ENCODE measurements around the gene STK38L.

The STK38L gene

DNA sequence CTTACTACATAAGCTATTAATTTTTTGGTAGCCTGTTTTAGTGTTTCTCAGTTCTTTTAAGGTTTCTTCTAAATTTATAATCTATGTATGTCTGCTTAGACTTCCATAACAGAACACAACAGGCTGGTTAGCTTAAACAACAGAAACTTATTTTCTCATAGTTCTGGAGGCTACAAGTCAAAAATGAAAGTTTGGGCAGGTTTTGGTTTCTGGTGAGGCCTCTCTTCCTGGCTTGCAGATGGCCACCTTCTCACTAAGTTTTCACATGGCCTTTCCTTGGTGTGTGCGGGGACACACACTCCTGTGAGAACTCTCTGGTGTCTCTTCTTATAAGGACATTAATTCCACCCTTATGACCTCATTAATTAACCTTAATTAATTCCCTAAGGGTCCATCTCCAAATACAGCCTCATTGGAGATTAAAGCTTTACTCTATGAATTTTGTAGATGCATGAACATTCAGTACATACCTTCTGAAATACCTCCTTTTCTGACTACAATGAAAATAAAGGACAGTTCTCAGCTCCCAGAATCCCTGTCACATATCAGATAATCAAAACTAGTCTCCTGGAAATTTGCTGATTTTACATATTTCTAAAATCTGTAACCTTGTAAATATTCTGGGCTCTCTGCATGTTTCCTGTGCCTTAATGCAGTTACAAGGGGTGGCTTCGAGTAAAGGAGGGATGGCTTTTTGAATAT, 65.4 kb downstream of the STK38L start:
- in situ Hi-C loops (cut with HindIII; ENCODE audit: low sequenced_read_pairs) = no loop called here

DNA sequence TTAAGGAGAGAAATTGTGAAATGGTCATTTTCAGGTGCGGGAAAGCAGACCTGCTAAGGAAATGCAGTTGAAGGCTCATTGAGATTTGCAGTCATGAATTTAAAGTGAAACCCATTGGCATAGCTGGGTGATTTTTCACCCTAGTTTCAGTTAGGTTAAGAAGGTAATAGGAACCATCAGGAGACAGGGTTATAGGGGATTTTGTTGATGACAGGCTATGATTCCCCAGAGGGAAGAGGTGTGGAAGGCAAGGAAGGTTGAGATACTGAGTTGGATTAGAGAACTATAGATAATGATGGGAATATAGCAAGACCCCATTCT, 65.9 kb downstream of the STK38L start:
- in situ Hi-C loops (cut with HindIII; ENCODE audit: low sequenced_read_pairs) = no loop called here

DNA sequence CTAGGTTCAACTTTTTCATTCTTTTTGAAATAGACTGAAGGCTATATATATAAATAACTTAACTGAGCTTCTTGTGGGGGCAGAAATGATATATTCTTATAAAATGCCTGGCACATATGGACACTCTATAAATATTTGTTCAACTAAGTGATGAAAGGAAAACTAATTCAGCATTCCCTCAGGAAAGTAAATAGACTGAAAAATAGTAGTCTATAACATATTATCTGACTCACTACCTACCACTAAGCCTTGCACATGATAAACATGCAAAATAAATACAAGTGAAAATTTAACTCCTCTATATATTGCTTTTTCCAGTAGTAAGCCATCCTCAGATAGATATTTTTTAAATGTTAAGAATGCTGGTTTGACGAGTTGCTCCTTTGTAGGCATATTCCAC, 72.9 kb downstream of the STK38L start:
- in situ Hi-C loops (cut with HindIII; ENCODE audit: low sequenced_read_pairs) = no loop called here

DNA sequence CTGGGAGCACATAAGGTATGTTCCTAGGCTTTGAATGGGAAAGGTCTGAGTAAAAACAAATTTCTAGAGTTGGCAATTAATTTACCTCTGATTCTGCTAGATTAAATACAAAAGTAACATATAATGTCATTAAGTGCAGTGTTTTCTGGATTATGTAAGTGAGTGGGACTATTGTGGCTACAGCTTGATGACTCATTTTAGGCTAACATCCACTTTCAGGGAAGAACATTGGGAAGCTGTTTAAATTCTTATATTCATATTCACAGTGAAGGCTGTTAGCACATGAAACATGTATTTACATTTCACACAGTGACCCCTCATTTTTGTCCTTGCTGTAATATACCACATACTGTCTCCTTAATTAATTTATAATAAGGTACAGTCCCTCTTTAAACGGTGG, 75.3 kb downstream of the STK38L start:
- in situ Hi-C loops (cut with HindIII; ENCODE audit: low sequenced_read_pairs) = no loop called here

DNA sequence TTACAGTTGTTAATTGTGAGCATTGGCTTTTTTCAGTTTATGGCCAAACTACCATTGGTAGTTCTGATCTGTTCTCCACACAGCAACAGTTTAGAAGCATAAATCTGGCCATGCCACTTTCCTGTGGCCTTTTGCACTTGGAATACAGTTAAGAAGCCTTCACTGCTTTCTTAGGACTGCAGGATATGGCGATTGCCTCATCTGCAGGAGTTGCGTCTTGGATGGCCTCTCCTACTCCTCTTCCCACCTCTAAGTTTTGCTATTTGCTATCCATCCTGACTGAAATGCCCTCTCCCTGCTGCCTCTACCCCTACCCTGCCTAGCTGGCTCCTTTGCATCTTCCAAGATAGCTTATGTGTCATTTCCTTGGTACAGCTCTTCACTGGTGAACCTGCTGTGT, 75.8 kb downstream of the STK38L start:
- in situ Hi-C loops (cut with HindIII; ENCODE audit: low sequenced_read_pairs) = no loop called here

DNA sequence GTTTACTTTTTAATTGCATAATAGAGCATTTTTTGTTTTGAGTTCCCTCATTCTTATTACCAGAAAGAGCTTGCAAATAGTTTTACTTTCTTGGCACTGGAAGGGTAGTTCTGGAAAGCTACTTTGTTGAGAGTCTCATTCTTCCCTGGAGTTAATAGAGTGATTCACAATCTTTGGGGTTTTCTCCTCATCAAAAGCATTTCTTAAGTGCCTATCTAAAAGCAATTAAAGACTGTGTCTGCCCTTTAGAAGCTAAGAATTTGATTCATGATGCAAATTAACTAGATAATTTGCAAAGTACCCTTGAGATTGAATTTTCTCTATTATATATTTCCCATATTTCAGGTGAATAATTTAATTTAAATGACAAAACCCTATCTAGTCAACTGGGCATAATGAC, 80.4 kb downstream of the STK38L start:
- in situ Hi-C loops (cut with HindIII; ENCODE audit: low sequenced_read_pairs) = no loop called here

DNA sequence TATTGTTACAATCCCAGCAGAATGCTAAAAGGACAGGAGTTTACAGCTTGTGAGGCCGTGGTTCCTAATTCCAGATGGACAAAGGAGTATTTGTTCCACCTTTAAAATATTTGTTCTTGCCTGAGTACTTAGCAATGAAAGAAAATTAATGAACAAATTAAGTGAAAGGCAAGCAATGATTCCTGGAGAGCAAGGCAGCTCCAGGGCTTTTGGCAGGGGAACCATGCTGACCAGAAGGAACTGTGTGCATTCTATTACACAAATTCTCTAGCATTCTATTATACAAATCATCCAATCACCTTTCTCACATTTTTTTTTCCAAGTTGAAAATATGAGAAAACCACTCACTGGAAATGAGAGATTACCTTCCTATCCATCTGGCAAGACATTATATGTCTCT, 86.8 kb downstream of the STK38L start:
- in situ Hi-C loops (cut with HindIII; ENCODE audit: low sequenced_read_pairs) = no loop called here

DNA sequence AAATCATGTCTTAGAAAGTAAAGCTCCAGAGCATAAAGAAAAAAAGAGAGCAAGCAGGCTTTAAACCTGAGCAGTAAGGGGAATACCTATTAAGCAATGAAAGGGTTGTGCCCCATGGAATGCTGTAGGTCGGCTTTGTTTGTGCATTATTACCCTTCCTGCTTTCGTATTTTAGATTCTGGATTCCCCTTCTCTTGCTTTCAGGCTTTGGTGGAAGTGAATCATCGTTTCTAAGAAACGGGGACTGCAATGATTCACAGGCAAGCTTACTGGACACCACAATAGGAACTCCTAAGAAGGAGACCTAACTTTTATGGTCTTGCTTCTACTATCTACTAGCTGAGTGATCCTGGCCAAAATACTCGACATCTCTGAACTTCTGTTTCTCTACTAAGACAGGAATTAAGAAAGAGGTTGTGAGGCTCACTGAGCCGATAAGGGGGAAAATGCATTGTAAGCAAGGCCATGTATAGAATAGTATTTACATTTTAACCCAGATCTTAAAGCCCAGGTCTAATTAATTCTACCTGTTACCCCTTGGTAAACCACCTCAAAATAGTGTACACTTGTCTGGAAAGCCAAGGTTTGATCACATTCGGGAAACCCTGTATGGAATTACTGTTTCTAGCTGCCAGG, 87.3 kb downstream of the STK38L start:
- in situ Hi-C loops (cut with HindIII; ENCODE audit: low sequenced_read_pairs) = no loop called here

DNA sequence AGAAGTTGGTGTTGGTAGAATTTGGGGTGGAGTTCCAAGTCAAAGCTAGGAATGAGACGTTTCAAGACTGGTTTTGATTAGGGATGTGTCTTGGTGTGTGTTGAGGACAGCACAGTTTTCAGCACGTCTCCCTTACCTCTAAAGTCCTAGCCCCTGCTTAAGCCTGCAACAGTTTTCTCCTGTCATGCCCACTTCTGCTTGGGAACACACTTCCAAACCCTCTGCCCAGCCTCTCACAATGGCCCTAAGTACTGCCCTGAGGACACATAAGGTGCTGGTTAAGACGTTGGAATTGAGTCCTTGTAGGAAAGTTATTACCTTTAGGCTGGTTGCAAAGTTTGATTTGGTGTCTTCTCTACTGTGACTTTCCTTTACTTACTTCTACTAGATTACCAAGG, 87.8 kb downstream of the STK38L start:
- in situ Hi-C loops (cut with HindIII; ENCODE audit: low sequenced_read_pairs) = no loop called here

DNA sequence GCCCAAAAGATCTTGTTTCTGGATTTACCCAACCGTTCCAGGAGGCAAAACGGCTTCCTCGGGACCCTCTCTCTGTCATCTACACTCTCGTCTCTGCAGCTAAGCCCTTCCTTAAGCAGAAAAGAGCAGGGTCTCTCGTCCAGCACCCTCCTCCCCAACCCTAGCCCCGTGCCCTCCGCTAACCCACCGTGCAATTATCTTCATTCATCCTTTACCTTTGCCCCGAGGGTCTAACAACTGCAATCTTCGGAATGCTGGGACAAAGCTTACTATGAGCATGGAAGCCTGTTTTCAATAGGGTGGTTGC, 88.3 kb downstream of the STK38L start:
- in situ Hi-C loops (cut with HindIII; ENCODE audit: low sequenced_read_pairs) = no loop called here

DNA sequence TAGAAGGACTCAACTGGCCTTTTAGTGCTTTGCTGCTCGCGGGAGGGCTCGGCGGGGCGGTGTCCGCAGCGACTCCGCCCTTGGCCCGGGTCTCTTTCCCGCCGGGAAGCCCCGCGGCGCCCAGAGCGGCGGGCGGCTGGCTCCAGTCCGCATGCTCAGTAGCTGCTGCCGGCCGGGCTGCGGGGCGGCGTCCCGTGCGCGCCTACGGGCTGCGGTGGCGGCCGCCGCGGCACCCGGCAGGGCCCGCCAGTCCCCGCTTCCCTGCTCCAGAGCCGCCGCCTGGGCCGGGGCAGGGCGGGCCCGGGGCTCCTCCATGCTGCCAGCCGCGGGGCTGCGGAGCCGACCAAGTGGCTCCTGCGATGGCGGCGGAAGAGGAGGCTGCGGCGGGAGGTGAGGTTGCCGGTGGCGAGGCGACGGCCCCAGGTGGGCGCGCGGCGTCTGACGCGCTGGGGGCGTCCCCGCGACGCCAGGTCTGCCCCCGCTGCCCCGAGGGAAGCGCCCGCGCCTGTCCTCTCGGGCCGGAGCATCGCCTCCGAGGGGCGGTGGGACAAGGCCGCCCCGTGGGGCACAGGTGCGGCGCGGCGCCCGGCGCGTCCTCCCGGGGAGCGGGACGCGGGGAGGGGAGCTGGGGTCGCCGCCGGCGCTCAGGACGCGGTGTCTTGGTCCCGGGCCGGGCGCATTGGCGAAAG, 88.8 kb downstream of the STK38L start, which contains the start of gene BMAL2:
BMAL2 (plus strand) TSS at position 123 of the 689 bp plus-strand sequence; CDS start at position 360, 237 bp downstream.
- in situ Hi-C loops (cut with HindIII; ENCODE audit: low sequenced_read_pairs) = no loop called here

DNA sequence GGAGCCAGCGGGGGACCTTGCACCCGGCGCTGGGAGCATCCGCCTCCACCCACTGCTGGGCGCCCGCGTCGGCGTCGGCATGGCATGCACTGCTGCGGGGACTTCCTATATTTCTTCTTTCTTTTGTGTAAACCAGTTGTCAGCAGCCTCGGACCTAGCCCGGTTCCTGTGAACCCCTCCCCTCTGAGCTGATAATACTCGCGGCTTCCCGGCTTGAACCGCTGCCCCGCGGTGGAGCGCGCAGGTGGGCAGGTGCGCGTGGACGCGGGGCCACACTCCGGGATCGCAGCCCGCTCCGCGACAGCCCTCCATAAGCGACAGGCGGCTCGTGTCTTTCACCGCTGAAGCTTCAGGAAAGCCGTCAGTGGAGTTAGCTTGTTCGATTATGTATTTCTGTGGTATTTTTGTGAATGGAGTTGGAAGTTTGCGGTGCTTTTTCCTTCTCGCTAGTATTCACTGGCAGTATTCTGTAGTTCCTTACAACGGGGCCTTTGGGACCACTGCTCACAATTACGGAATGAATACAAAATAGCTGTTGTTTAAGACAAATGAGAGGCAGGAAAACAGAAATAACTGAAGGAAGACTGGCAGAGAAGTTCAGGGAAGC, 89.4 kb downstream of the STK38L start:
- in situ Hi-C loops (cut with HindIII; ENCODE audit: low sequenced_read_pairs) = no loop called here

DNA sequence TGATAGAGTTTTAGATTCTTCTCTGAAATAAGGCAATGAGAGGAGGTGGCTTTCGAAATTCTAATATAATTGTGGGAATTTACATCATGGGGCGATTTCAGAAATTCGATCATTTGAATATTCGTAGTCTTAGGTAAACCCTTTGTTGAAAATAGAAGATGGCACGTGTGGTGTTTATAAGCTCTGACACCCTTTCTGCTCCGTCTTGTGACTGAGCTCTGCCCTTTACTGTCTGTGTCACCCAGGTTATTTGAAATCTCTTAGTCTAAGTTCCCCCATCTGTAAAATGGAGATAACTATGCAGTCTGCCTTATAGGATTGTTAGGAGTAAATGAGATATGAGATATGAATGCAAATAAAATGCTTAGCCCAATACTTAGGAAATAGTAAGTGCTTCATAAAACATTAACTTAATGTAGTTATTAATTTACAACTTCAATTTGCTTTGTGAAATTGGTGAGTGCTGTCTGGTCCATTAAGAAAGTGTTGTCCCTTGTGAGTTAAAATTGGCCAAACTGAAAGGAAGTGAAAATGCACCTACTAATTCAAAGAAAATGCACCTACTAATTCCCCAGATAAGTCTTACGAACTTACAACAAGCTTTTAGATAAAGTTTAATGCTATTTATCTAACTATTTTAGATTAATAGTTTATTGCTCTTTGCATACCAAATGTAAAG, 90.1 kb downstream of the STK38L start:
- in situ Hi-C loops (cut with HindIII; ENCODE audit: low sequenced_read_pairs) = no loop called here

DNA sequence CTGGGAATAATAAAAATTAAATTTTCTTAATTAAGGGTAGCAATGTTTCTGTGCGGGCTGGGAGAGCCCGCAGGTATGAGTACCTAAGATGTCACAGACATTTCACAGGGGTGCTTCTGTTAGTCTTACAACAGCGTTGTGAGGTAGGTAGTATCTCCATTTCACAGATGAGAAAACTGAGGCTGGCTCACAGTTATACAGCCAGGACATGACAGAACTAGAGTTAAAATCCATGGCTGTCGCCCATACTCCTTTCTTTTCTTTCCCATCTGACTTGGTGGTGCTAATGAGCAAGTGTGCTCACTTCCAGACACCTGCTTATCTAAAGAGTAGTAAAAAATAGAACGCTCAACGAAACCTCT, 90.6 kb downstream of the STK38L start:
- in situ Hi-C loops (cut with HindIII; ENCODE audit: low sequenced_read_pairs) = no loop called here

DNA sequence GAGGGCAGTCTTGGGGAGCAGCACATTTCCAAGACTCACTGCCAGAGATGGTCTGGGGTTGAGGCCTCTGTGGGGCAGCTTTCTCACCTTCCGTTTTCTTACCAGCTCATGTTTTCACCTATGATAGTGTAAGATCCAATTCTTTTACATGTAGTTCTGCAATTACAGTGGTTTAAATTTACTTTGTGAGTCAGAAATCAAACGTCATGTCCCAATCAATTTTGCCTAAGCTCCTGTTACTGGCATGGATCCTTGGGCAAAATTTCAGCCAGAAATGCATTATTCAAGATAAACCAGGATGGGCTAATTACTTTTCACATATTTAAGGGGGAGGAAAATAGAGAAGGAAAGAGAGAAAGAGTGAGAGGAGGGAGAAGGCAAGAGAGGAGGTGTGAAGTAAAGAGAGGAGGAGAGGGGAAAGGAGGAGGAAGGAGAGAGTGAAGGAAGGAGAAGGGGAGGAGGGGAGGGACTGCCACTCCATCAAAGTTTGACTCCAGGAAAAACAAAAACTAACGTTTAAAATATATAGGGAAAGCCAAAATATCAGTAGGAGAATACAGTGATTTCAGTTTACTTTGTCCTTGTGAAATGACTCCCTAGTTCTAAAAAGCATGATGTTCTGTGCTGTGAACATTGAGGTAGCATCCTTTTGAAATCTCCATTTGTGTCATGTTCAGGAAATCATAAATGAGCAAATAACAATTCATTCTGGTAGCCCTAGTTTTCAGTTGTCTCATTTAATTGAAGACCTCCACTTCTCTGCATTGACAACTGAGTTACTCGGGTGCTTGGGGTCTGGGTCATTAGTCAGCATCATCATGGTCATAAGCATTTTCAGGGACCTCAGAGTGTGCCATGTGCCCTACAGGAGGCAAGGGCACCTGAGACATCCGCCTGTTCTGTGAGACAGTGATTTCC, 91.5 kb downstream of the STK38L start:
- in situ Hi-C loops (cut with HindIII; ENCODE audit: low sequenced_read_pairs) = no loop called here

DNA sequence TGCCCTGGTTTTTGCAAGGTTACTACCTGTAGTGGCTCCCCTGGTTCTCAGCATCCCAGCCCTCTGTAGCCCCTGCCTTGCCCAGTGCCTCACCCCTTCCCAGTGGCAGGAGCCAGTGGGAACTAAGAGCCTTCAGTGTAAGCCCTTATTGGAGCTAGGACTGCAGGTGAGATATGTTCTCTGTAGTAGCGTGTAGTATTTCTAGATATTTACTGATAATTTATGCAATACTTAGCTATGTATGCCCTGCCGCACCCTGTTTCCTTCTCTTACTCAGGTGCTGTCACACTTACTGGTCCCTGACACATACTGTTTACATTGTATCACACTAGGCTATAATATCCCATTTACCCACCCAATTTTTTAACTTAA, 92.2 kb downstream of the STK38L start:
- in situ Hi-C loops (cut with HindIII; ENCODE audit: low sequenced_read_pairs) = no loop called here

DNA sequence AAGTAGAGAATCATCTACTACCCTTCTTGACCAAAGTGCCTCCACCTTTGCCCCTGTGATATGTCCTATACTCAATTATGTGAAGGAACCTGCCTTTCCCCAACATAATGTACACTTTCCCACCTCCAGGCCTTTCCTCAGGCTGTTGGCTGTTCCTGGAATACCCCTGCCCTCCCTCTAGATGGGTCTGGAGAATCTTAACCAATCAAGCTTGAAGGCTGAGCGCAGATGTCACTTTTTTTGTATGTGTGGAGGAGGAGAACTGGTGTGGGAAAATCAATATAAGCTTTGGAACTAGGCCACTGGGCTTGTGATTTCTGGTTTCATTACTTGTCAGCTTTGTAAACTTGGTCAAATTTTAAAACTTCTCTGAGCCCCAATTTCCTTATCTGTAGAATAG, 93.3 kb downstream of the STK38L start:
- in situ Hi-C loops (cut with HindIII; ENCODE audit: low sequenced_read_pairs) = no loop called here

DNA sequence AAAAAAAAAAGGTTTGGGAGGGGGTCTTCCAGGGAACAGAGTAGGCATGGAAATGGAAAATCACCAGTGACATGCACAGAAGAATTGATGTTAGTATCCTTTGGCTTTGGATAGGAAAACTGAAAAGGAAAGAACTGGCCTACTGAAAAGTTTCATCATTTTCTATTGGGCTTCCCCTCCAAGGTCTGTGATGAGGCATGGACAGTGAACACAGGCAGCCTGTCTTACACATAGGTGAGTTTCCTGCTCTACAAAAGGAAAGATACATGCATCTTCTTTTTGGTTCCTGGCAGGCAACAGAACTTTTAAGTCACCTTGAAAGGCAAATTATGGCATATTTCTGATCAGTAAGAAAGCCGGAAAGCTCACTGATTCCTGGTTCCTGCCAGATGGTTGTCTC, 94.4 kb downstream of the STK38L start:
- in situ Hi-C loops (cut with HindIII; ENCODE audit: low sequenced_read_pairs) = no loop called here

DNA sequence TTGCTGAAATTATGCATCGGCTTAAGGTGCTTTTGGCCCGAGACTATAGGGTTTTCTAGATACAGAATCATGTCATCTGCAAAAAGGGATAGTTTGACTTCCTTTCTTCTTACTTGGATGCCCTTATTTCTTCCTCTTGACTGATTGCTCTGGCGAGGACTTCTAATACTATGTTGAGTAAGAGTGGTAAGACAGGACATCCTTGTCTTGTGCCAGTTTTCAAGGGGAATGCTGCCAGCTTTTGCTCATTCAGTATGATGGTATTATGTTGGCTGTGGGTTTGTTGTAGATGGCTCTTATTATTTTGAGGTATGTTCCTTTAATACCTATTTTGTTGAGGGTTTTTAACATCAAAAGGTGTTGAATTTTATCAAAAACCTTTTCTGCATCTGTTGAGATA, 96.9 kb downstream of the STK38L start:
- in situ Hi-C loops (cut with HindIII; ENCODE audit: low sequenced_read_pairs) = no loop called here

DNA sequence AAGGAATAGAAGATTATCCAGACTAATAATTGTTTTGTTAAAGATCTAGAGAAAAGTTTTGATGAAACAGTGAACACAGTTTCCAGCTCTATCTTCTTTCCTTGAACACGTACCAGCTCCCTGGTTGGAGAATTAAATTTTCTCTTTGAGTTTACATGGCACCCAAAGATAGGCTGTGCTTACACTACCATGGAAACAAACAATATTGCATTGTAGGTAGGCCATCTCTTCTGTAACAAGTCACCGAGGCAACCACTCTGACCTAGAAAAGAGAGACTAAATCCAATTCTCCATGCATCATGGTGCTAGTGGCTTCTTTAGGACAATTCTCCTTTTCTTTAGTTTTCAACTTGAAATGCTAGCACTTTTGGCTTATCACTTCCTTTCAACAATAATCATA, 98.5 kb downstream of the STK38L start:
- in situ Hi-C loops (cut with HindIII; ENCODE audit: low sequenced_read_pairs) = no loop called here
